ENCODE results near the gene BTNL3.

DNA sequence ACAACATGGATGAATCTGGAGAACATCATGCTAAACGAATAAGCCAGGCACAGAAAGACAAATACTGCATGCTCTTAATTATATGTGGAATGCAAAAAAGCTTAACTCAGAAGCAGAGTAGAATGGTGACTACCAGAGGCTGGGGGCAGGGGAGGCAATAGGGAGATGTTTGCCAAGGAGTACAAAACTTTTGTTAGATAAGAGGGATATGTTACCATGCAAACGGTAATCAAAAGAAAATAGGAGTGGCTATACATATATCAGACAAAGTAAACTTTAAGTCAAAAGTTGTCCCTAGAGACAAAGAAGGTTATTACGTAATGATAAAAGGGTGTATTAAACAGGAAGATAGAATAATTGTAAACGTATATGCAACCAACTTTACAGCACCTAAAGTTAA is 17.8 kb upstream of the BTNL3 start:
- TF ChIP-seq POLR2A (IDR thresholded peaks at IDR 0.05; ENCODE audit: low read depth, low read length) = no peak
- TF ChIP-seq, protein P1, sequence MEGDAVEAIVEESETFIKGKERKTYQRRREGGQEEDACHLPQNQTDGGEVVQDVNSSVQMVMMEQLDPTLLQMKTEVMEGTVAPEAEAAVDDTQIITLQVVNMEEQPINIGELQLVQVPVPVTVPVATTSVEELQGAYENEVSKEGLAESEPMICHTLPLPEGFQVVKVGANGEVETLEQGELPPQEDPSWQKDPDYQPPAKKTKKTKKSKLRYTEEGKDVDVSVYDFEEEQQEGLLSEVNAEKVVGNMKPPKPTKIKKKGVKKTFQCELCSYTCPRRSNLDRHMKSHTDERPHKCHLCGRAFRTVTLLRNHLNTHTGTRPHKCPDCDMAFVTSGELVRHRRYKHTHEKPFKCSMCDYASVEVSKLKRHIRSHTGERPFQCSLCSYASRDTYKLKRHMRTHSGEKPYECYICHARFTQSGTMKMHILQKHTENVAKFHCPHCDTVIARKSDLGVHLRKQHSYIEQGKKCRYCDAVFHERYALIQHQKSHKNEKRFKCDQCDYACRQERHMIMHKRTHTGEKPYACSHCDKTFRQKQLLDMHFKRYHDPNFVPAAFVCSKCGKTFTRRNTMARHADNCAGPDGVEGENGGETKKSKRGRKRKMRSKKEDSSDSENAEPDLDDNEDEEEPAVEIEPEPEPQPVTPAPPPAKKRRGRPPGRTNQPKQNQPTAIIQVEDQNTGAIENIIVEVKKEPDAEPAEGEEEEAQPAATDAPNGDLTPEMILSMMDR (IDR thresholded peaks at IDR 0.05 in 2 of 3, conservative IDR thresholded peaks at IDR 0.05 in 1 of 3; ENCODE audit: control insufficient read depth in 2 of 3, extremely low read depth in 1 of 3, insufficient read depth in 1 of 3, low read depth in 3 of 3, low read length in 3 of 3) = no peak
- TF ChIP-seq CBX5 (IDR thresholded peaks at IDR 0.05; ENCODE audit: low read depth) = no peak
- TF ChIP-seq EZH2 (IDR thresholded peaks at IDR 0.05; ENCODE audit: borderline replicate concordance, control insufficient read depth, low read depth, low read length) = no peak
- no peak for TF ChIP-seq ZNF24 (IDR thresholded peaks at IDR 0.05)
- no peak for TF ChIP-seq RCOR1 (conservative IDR thresholded peaks at IDR 0.05; ENCODE audit: low read depth, low read length)
- no peak for TF ChIP-seq RELA (IDR thresholded peaks at IDR 0.05; ENCODE audit: borderline replicate concordance, partially characterized antibody)
- TF ChIP-seq BHLHE40 (IDR thresholded peaks at IDR 0.05; ENCODE audit: borderline replicate concordance in 1 of 2, low read depth in 2 of 2, low read length in 1 of 2) = no peak
- no peak for TF ChIP-seq E2F8 (IDR thresholded peaks at IDR 0.05; ENCODE audit: low read depth, partially characterized antibody)
- no peak for TF ChIP-seq IKZF1 (conservative IDR thresholded peaks at IDR 0.05)
- no peak for TF ChIP-seq BRCA1 (IDR thresholded peaks at IDR 0.05; ENCODE audit: low read depth, low read length)
- TF ChIP-seq POLR2AphosphoS5 (IDR thresholded peaks at IDR 0.05; ENCODE audit: low read length) = no peak
